Erythroblast (primary cell): Measurements from ENCODE around the gene WFDC1.

Source experiments
- GATA1 ChIP-seq: IDR thresholded peaks from 2 replicates; pipeline ENCODE4 v1.6.1; 2011; ENCODE audit warnings: low read depth, mild to moderate bottlenecking, control low read depth, low read length, moderate library complexity
- POLR2A ChIP-seq: IDR thresholded peaks from 2 replicates; pipeline ENCODE4 v1.6.1; 2011; ENCODE audit warnings: mild to moderate bottlenecking, low read length

DNA sequence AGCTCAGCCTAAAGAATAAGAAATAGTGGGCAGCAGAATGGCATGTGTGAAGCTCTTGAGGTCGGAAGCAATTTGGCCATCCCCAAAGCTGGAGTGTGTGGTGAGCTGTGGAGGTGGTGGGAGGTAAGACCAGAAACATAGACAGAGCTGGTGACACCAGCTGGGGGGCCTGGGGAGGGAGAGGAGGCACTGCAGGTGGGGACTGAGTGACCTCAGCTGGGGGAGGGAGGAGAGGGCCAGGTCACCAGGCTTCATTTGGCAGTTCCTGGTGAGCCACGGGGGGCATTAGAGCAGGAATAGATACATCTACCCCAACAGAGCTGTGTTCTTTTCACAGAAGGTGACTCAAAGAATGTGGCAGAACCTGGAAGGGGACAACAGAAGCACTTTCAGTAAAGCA, 31.9 kb downstream of the WFDC1 start:
- TF ChIP-seq POLR2A: no peak
- no peak for TF ChIP-seq GATA1
